Midbrain (tissue), 1 donor: ENCODE data around the gene ELANE.
"Not testable (repeated sequence)": the region's sequence is repeated elsewhere in the genome, so short reads cannot be mapped to it uniquely, and the experiment has no call there.

Source experiments
- DNase-seq: peaks from one replicate; lab custom pipeline; 2025; lab: John Stamatoyannopoulos, UW

The ELANE gene

DNA sequence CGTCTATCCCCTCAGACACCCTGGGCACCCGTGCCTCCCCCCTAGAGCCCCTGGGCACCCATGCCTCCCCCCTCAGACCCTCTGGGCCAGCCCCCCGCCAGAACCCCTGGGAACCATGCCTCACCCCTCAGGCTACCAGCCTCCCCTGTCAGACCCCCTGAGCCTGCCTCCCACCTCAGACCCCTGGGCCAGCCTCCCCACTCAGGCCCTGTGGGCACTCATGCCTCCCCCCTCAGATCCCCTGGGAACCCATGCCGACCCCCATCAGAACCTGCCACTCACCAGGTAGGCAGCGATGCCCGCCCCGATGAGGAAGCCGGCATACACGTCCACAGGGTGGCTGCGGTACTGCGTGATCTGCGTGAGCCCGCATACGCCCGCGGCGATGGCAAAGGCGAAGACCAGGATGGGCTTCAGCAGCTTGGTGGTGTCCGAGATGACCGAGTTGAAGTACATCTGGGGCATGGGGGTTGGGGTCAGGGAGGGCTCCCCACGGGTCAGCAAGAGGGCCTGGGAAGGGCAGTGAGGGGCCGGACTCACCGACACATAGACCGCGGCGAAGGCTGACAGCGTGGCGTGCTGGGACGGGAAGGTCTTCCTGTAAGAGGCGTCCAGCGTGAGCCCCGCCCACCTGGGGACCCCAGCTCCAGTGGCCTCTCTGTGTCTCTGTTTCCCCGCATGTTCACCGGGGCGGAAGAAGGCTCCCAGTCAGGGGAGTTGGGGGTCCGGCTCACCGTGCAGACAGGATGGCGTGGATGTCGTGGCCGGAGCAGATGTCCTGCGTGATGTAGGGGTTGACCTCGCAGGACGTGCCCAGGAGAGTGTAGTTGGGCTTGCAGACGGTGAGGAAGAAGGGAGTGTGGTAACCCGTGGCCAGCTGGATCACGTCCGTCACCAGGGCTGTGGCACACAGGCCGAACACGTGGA lies 37.7 kb upstream of the ELANE start:
- no peak for DNase-seq

DNA sequence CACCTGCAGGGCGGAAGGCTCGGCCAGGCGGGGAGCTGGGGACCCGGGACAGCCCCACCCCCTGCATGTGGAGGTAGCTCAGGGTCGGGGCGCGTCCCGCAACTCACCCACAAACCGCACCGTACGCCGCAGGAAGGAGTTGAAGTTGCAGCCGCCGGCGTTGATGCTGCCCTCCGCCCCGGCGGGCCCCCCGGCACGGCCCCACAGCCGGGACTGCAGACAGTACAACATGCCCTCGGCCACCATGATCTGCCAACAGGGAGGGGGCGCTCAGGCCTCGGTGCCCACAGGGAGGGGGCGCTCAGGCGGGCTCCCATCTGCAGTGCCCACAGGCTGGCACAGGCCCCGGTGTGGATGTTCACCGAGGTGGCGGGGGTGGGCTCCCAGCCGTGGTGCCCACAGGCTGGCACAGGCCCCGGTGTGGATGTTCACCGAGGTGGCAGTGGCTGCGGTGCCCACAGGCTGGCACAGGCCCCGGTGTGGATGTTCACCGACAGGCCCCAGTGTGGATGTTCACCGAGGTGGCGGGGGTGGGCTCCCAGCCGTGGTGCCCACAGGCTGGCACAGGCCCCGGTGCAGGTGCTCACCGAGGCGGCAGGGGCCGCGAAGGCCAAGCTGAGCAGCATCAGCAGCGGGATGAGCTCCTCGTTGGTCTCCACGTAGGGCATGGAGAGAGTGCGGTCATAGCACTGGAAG lies 36.9 kb upstream of the ELANE start:
- no peak for DNase-seq

DNA sequence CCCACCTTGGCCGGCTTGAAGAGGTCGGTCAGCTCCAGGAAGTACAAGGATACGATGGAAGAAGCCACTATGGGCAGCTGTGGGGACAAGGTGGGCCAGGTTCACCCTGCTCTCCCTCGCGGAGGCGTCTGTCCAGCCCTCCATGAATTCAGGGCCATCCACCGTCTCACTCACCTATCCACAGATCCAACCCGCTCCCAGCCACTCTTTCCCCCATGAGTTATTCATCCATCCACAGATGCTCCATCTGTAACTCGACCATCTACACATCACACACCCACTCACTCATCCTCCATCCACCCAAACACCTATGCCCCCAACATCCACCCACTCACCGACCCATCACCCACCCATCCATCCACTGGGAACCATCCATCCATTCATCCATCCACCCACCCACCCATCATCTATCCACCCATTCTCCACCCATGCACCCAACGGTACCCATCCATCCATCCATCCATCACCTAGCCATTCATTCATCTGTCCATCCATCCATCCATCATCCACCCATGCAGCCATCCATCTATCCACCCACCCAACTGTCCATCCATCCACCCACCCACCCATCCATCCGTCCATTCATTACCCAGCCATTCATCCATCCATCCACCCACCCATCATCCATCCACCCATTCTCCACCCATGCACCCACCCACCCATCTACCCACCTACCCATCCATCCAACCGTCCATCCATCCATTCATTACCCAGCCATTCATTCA lies 36.2 kb upstream of the ELANE start:
- no peak for DNase-seq

DNA sequence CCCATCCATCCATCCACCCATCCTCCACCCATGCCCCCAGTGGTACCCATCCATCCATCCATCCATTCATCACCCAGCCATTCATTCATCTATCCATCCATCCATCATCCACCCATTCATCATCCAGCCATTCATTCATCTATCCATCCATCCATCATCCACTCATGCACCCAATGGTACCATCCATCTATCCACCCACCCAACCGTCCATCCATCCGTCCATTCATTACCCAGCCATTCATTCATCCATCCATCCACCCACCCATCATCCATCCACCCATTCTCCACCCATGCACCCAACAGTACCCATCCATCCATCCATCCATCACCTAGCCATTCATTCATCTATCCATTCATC lies 35.6 kb upstream of the ELANE start:
- DNase-seq = no peak

DNA sequence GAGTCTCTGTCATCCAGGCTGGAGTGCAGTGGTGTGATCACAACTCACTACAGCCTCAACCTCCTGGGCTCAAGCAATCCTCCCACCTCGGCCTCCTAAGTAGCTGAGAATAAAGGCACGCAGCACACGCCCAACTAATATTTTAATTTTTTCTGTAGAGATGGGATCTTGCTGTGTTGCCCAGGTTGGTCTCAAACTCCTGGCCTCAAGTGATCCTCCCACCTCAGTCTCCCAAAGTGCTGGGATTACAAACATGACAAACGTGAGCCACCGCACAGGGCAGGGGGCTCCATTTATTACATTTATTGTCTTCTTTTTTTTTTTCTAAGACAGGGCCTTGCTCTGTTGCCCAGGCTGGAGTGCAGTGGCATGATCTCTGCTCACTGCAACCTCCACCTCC lies 31.9 kb upstream of the ELANE start:
- not testable (repeated sequence) for DNase-seq

DNA sequence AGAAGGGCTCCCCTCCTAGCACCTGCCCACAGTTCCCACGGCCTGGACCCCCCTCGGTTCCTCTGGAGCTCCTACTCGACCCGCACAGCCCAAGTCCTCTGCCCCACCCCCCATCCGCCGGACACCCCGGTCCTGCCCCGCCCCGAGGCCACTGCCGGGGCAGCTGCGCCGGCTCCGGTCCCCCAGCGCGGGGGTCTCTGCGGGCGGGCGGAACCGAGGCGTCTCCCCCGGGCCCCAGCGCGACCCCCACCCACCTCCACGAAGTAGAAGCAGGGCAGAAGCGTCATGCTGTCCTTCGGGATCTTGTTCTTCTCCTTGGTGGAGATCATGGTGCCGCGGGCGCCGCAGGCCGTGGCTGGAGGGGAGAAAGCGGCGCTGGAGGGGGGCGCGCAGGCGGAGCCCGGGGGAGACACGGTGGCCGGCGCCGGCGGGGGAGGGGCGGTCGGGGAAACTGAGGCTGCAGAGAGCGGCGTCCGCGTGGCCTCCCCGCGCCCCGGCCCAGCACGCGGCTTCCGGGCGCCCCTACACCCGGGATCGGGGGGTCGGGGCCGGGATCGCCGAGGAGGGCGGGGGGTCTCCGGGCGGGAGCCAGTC lies 30.8 kb upstream of the ELANE start:
- no peak for DNase-seq

DNA sequence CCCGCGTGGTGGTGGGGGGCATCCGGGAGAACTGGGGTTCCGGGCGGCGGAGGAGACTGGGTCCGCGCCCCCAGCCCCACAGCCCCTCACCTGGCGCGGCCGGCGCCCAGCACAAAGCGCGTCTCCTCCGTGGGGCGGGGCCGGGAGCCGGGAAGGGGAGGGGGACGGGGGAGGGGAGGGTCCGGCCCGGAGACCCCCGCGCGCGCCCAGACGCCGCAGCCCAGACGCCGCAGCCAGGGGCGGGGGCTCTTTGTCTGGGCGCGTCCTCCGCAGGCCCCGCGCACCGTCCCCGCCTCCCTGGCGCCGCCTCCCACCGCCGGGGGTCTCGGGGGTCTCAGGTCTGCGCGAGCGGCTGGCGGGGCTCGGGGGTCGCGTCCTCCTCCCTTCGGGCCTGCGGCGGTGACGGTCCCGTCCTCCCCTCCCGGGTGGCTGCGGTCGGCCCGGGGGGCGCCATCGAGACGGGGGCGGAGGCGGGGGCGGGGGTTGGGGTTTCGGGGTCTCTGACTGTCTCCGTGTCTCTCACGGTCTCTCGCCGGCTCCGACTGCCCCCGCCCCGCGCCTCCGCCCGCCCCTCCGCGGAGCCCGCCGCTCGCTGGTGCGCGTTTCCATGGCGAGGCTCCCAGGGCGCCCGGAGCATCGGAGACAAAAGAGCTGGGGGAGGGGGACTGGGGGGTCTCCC lies 30.1 kb upstream of the ELANE start, which contains the start of gene PLPPR3:
TSS of gene PLPPR3 (minus strand) at position 131 of the 679 bp plus-strand sequence. CDS start 396 bp downstream, outside the sequence.
- DNase-seq = no peak

DNA sequence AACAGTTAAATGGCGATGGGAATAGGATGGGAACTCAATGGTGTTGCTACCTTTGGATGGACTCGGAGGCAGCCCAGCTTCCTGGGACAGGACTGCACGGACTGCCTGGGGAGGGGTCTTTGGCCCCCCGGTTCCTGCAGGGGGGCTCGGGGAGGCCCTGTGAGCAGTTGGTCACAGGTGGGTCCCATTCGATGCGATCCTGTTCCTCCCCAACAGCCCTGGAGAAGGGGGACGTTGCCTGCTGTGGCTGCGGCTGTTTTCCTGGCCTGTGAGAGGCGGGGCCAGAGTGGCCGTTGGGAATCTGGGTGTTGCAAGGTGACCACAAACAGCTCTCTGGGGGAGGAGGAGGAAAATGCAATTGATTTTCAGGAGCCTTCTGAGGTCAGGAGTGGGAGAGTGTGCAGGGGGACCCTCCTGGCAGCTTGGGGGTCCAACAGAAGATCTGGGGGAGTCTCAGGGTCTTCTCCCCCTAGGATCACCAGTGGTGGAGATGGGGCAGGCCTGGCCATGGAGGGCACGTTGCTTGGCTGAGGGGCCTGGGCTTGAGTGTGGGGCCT lies 28.5 kb upstream of the ELANE start:
- no peak for DNase-seq

DNA sequence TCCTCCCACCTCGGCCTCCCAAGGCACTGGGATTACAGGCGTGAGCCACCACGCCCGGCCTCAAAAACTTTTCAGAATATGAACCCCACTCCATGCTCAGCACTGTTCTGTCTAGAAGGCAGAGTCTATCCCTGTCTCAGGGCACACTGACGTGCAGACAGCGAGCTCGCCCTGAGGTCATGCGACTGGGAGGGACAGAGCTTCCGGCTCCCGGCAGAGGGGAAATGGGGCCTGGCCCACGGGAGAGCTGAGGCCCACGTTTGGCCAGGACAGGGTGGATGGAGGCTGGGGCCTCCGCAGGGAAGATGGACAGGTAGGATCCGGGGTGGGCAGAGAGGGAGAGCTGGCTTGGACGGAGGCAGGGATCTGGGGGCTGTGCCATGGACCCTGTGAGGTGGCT lies 27.2 kb upstream of the ELANE start:
- DNase-seq = no peak

DNA sequence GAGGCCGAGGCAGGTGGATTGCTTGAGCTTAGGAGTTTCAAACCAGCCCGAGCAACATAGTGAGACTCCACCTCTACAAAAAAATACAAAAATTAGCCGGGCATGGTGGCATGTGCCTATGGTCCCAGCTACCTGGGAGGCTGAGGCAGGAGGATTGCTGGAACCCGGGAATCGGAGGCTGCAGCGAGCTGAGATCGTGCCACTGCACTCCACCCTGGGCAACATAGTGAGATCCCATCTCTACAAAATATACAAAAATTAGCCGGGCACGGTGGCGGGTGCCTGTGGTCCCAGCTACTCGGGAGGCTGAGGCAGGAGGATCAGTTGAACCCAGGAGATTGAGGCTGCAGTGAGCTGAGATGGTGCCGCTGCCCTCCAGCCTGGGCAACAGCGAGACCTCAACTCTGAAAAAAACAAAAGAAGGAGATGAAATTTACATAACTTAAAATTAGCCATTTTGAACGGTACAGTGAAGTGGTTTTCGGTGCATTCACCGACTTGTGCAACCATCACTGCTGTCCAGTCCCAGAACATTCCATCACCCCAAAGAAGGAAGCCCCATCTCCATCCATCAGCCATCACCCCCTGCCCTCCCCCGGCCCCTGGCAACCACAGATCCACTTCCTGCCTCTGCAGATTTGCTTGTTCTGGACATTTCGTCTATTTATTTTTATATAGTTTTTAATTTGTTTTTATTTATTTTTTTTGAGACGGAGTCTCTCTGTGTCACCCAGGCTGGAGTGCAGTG lies 26.0 kb upstream of the ELANE start:
- no peak for DNase-seq

DNA sequence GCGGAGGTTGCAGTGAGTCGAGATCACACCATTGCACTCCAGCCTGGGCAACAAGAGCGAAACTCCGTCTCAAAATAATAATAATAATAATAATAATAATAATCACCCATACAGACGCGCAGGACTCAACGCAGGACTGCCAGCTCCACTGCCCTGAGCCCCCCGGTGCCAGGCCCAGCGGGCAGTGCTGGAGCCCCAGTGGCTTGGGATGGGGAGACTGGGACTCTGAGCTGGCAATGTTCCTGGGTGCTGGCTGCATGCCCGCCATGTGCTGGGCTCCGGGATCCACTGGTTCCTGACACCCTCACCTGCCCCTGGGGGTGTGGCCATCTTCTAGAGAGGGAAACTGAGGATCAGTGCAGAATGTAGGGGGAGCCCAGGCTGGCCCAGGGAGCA lies 24.8 kb upstream of the ELANE start:
- DNase-seq = no peak

DNA sequence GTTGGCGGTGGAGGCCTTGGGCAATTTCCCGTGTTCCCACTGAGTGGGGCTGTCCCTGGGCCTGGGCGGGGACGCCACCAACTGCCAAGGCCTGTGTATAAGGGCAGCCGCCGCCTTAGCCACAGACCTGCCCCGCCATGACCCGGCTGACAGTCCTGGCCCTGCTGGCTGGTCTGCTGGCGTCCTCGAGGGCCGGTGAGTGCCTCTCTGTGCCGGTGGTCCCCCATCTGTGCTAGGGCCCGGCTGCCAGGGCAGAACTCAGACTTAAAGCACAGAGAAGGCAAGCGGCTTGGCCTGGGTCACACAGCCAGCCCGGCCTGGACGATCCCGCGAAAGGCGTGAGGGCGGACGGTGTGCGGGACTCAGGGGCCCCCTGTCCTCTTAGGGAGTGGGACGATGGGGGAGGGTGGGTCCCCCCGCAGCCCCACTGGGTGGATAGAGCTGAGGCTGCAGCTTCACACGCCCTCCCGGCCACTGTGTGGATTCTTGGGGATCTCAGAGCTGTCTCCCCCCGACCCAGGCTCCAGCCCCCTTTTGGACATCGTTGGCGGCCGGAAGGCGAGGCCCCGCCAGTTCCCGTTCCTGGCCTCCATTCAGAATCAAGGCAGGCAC lies 24.3 kb upstream of the ELANE start, which contains the start of gene AZU1:
TSS of gene AZU1 (plus strand) at position 128 of the 612 bp plus-strand sequence. CDS start at position 138, 10 bp downstream.
- no peak for DNase-seq

DNA sequence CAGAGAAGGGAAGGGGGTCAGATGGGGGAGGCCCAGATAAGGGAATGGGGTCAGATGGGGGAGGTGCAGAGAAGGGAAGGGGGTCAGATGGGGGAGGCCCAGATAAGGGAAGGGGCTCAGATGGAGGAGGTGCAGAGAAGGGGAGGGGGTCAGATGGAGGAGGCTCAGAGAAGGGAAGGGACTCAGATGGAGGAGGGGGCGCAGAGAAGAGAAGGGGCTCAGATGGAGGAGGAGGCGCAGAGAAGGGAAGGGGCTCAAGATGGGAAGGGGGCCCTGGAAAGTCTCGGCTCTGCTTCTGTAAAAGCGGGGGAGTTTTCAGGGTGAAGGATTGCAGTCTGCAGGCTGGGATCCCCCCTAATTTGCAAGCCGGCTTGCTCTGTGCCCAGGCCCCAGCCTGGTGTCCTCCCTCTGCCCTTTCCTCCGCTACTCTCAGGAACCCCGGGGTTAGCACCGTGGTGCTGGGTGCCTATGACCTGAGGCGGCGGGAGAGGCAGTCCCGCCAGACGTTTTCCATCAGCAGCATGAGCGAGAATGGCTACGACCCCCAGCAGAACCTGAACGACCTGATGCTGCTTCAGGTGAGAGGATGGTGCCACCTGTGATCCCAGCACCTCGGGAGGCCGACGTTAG lies 22.9 kb upstream of the ELANE start:
- no peak for DNase-seq

DNA sequence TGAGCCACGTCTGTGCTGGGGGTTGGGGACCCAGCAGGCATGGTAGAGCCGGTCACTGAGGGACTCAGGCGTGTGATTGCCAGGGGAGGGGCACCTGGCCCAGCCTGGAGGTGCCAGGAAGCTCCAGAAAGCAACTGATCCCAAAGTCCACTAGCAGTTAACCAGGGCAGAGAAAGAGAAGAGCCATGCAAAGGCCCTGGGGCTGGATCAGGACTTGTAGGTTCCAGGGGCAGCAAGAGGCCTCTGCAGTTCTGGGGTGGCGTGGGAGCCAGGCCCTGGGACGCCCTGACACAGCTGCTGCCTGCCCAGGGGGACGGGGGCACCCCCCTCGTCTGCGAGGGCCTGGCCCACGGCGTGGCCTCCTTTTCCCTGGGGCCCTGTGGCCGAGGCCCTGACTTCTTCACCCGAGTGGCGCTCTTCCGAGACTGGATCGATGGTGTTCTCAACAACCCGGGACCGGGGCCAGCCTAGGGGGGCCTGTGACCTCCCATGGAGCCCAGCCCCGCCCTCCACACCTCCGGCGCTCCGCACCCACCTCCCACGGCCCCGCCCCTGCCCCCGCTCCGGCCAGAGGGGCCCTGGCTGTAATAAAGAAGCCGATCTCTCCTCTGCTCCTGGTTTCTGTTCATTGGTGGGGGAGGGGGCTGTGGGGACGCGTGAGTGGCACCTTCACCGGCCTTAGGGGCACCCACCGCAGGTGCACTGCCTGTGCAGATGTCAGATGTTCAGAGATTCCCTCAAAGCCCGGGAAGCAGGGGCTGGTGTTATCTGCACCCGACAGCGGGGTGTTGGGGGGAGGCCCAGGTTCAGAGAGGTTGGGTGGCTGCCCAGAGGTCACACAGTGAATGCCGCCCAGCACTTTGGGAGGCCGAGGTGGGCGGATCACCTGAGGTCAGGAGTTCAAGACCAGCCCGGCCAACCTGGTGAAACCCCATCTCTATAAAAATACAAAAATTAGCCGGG lies 20.4 kb upstream of the ELANE start:
- no peak for DNase-seq

DNA sequence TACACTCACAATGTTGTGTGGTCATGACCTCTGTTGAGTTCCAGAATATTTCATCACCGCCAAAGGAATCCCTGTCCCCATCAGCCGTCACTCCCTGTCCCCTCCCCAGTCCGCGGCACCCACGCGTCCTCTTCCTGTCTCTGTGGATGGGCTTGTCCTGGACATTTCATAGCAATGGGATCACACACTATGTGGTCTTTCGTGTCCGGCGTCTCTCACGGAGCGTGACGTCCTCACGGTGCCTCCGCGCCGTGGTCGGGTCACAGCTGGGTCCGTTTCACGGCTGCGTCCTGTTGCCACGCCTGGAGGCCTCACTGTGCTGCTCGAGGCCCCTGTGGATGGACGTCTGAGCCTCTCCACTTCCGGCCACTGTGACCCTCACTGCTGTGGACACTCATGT lies 17.9 kb upstream of the ELANE start:
- DNase-seq = no peak

DNA sequence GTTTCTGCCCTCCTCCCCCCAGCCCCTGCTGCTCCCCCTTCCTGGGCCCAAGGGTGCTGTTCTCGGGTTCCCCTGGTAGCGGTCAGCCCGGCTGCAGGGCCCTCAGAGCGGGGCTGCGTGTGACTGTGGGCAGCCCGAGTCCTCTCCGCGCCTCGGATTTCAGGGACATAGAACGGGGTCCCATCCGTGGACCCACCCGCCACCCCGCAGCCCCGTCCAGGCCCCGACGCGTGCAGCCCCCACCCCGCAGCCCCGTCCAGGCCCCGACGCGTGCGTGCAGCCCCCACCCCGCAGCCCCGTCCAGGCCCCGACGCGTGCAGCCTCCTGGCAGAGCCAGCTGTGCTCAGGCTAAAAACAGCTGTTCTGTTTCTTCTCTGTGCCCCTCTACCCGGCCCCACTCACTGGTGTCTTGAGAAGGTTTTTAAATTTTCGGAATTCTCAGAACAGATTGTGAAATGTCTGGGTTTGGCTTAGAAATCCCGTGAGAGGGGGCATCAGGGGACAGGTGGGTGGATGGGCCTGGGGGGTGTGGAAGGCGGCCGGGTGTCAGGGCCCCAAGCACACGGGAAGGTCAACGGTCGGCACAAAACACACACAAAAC lies 16.8 kb upstream of the ELANE start:
- no peak for DNase-seq

DNA sequence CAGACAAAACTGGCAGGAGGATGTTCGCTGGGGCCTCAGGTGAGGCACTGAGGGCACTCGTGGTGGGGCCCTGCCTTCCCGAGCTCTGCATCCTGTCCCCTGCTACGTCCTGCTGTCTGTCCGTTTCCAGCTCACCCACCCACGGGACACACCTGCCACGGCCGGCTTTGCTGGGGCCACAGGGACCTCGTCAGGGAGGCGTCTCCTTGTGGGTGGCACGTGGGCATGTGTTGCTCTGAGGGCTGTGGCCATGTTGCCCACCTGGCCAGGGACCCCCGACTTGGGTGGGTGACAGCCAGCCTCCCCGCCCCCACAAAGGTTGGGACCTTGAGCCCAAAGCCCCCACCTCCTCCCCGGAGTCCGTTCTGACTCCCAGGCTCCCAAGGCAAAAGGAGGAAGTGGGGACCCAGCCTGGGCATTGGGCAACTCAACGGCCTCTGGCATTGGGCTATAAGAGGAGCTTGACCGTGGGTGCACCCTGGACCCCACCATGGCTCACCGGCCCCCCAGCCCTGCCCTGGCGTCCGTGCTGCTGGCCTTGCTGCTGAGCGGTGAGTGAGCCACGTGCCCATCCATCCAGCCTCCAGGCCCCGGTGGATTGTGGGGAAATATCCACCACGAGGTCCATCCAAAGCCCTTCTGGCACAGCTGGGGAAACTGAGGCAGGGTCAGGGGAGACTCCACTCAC lies 11.4 kb upstream of the ELANE start, which contains the start of gene PRTN3:
TSS of gene PRTN3 (plus strand) at position 481 of the 688 bp plus-strand sequence. CDS start at position 491, 10 bp downstream.
- DNase-seq = no peak
